Thoracic aorta (tissue), 2 donors: Measurements from ENCODE around the gene SLC25A18. TPM values are rescaled to one million over a fixed set of nuclear protein-coding genes. Genes with fewer than 3 reads are reported as not detected.

ENCODE experiments used
- ATAC-seq: fragments of 150-250 bp; one replicate; pipeline ENCODE4 v1.8.0; 2017; ENCODE audit warnings: low read depth; ENCODE audit not compliant: insufficient number of reproducible peaks, low FRiP score
- DNase-seq: peaks from one replicate; pipeline ENCODE4 v3.0.0-alpha.2; 2020; ENCODE audit warnings: low spot score
- H3K27ac ChIP-seq, 2 donors: fragments of 200-600 bp; sonication (generic); 1 replicate in 1 of 2; 2 replicates in 1 of 2; pipeline ENCODE4 v1.5.1; 2016; ENCODE audit warnings: mild to moderate bottlenecking in 2 of 2, moderate library complexity in 2 of 2
- H3K27me3 ChIP-seq: fragments of 200-600 bp; sonication (generic); replicated peaks from 2 replicates; pipeline ENCODE4 v1.6.0; 2016; ENCODE audit warnings: mild to moderate bottlenecking; ENCODE audit not compliant: insufficient read depth
- H3K36me3 ChIP-seq: fragments of 200-600 bp; sonication (generic); one replicate; pipeline ENCODE4 v1.5.1; 2016
- H3K4me1 ChIP-seq, 2 donors: fragments of 200-600 bp; sonication (generic); 1 replicate in 1 of 2; 2 replicates in 1 of 2; pipeline versions ENCODE4 v1.5.1 to v1.6.0; 2016; ENCODE audit warnings: low read depth in 2 of 2, mild to moderate bottlenecking in 1 of 2; ENCODE audit not compliant: control insufficient read depth in 1 of 2
- H3K4me3 ChIP-seq: fragments of 200-600 bp; sonication (generic); 2 replicates; pipeline ENCODE4 v1.5.1; 2016; ENCODE audit warnings: mild to moderate bottlenecking
- H3K9me3 ChIP-seq: fragments of 200-600 bp; sonication (generic); 2 replicates; pipeline ENCODE4 v1.5.1; 2016
- CTCF ChIP-seq: fragments of 200-600 bp; sonication (generic); IDR thresholded peaks from one replicate; pipeline ENCODE4 v1.5.1; 2019; ENCODE audit warnings: antibody characterized with exemption
- total RNA-seq, 2 donors: library from RNA; depleted of rRNA; stranded (reverse); fragments of >200 nt; gene quantifications; one replicate each; pipeline versions ENCODE4 v1.1.0 to v1.2.3, GENCODE V29; 2016

Gene SLC25A18
- total RNA-seq, 2 donors from 2014 or later: not detected

- H3K4me1 ChIP-seq: no peaks in the 10 kb centered on the region
- TF ChIP-seq CTCF: no peak
- no peak overlapping the region for H3K4me3 ChIP-seq
- H3K27ac ChIP-seq: no peak overlapping the region
- H3K9me3 ChIP-seq: no peaks in the 10 kb centered on the region
- no peak for DNase-seq
- no peak for ATAC-seq
- peaks cover 30% of the 10 kb centered on the region for H3K36me3 ChIP-seq
- no peaks in the 10 kb centered on the region for H3K27me3 ChIP-seq
Measured at GRCh38 chr22:17590586-17590985, 27.3 kb downstream of the SLC25A18 start.

GRCh38 chr22:17592201-17592600, 28.9 kb downstream of the SLC25A18 start:
- Histone ChIP-seq H3K9me3 (no peaks in the 10 kb centered on the region), H3K27me3 (no peaks in the 10 kb centered on the region), H3K4me3 (no peak overlapping the region), H3K4me1 (no peaks in the 10 kb centered on the region), H3K27ac (no peak overlapping the region), H3K36me3 (peaks cover 38% of the 10 kb centered on the region)
- ATAC-seq (no peak), DNase-seq (no peak)
- TF ChIP-seq CTCF: no peak

- Histone ChIP-seq H3K36me3 (peaks cover 61% of the 10 kb centered on the region), H3K4me1 (no peaks in the 10 kb centered on the region), H3K27ac (no peak overlapping the region), H3K27me3 (no peaks in the 10 kb centered on the region), H3K9me3 (no peaks in the 10 kb centered on the region), H3K4me3 (no peak overlapping the region)
- no peak for TF ChIP-seq CTCF
- DNase-seq (no peak), ATAC-seq (no peak)
Measured at GRCh38 chr22:17596226-17596625, 32.9 kb downstream of the SLC25A18 start.

GRCh38 chr22:17597217-17597616, 33.9 kb downstream of the SLC25A18 start:
- H3K27ac ChIP-seq: no peak overlapping the region
- no peak for DNase-seq
- no peak for ATAC-seq

GRCh38 chr22:17598318-17598717, 35.0 kb downstream of the SLC25A18 start:
- TF ChIP-seq CTCF: no peak
- no peak for ATAC-seq
- no peak for DNase-seq
- H3K27me3 ChIP-seq: no peaks in the 10 kb centered on the region
- H3K27ac ChIP-seq: no peak overlapping the region
- H3K36me3 ChIP-seq: peaks cover 49% of the 10 kb centered on the region
- no peak overlapping the region for H3K4me3 ChIP-seq
- H3K9me3 ChIP-seq: no peaks in the 10 kb centered on the region
- H3K4me1 ChIP-seq: no peaks in the 10 kb centered on the region

More at GRCh38 chr22:17597217-17597616, 33.9 kb downstream of the SLC25A18 start:
- Histone ChIP-seq H3K36me3 (peaks cover 59% of the 10 kb centered on the region), H3K4me3 (no peak overlapping the region), H3K9me3 (no peaks in the 10 kb centered on the region), H3K4me1 (no peaks in the 10 kb centered on the region), H3K27me3 (no peaks in the 10 kb centered on the region)
- TF ChIP-seq CTCF: no peak
